GM18951 (cell line): ENCODE measurements around the gene CTCFL.
"Not testable (repeated sequence)": the region's sequence is repeated elsewhere in the genome, so short reads cannot be mapped to it uniquely, and the experiment has no call there.

Experiments used
- POLR2A ChIP-seq: IDR thresholded peaks from 4 replicates; pipeline ENCODE4 v1.6.1; 2011; ENCODE audit warnings: mild to moderate bottlenecking; ENCODE audit not compliant: insufficient read length, insufficient read depth; ENCODE audit errors: extremely low read depth
- in situ Hi-C: fragments of 300-500 bp; cut with MboI; formaldehyde crosslinking; loops from one replicate; pipeline ENCODE4 v1.12.0; 2022; ENCODE audit warnings: low sequenced_read_pairs, mixed read lengths, inconsistent platforms; ENCODE audit not compliant: unreplicated experiment

Gene CTCFL

DNA sequence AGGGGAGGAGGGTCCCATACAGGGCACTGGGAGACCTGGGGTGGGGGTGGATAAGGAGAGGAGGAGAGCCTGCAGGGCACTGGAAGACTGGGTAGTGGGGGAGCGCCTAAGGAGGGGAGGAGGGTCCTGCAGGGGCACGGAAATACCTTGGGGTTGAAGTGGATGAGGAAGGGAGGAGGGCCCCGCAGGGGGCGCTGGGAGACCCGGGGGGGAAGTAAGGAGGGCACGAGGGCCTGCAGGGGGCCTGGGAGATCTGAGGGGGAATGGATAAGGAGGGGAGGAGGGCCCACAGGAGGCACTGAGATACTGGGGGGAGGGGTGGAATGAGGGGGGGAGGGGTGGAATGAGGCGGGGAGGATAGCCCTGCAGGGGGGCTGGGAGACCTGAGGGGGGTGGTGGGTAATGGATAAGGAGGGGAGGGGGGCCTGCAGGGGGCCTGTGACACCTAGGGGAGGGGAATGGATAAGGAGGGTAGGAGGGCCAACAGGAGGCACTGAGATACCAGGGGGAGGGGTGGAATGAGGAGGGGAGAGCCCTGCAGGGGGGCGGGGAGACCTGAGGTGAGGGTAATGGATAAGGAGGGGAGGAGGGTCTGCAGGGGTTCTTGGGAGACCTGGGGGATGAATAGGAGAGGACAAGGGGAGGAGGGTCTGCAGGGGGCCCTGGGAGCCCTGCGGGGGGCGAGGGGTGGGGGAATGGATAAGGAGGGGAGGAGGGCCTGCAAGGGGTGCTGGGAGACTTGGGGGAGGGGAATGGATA, 567 bp upstream of the CTCFL start:
- no peak for TF ChIP-seq POLR2A

DNA sequence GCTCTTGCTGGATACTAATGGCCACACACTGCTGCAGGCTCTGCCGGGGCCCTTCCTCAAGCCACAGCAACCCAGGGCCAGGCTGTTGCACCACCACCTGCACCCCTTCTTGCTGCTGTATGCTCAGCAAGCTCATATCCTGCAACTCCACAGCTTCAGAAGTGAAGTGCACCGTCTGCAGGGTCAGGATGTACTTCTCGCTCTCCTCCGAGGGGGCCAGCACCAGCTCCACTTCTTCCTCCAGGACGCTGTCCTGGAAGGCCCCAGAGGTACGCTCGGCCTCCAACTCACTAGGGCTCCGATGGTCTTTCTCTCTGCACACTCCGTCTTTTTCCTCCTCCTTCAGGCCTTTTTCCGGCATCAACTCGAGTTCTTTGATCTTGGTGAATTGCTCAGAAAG, 1.2 kb downstream of the CTCFL start:
- in situ Hi-C loops = loop anchor here (5.0 kb wide), 1 partner anchor 69 kb away; no protein-coding TSS in a partner anchor
- no peak for TF ChIP-seq POLR2A

More for the DNA sequence above, 567 bp upstream of the CTCFL start:
- in situ Hi-C loops = no loop called here

GRCh38 chr20:57522380-57523140, 2.4 kb downstream of the CTCFL start:
- in situ Hi-C loops = loop anchor here (5.0 kb wide), 1 partner anchor 70 kb away; no protein-coding TSS in a partner anchor
- TF ChIP-seq POLR2A = no peak

- in situ Hi-C loops = no loop called here
- TF ChIP-seq POLR2A = no peak
These were observed 7.0 kb downstream of the CTCFL start for GRCh38 chr20:57517904-57518303.

GRCh38 chr20:57514273-57514751, 10.6 kb downstream of the CTCFL start:
- no peak for TF ChIP-seq POLR2A
- in situ Hi-C loops = no loop called here

DNA sequence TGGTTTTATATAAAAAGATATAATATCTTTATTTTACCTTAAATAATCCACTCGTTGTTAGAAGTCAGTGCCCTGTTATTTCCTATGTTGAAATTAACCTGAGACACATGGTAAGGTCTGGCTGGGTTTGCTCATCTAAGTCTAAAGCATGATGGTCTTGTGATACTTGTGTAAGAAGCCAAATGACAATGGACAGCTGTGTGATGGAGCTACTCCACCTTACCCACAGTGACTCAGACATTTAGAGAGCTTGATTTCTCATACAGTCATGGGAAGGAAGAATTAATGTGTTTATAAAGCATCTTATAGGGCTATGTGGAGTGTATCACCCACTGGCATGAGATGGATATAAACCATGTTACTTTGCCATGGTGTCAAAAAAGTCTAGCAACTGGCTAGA, 11.7 kb downstream of the CTCFL start:
- TF ChIP-seq POLR2A = no peak
- in situ Hi-C loops = no loop called here

GRCh38 chr20:57512432-57512831, 12.5 kb downstream of the CTCFL start:
- in situ Hi-C loops = no loop called here

GRCh38 chr20:57511709-57512108, 13.2 kb downstream of the CTCFL start:
- in situ Hi-C loops = not testable (repeated sequence)

More at GRCh38 chr20:57512432-57512831, 12.5 kb downstream of the CTCFL start:
- no peak for TF ChIP-seq POLR2A

DNA sequence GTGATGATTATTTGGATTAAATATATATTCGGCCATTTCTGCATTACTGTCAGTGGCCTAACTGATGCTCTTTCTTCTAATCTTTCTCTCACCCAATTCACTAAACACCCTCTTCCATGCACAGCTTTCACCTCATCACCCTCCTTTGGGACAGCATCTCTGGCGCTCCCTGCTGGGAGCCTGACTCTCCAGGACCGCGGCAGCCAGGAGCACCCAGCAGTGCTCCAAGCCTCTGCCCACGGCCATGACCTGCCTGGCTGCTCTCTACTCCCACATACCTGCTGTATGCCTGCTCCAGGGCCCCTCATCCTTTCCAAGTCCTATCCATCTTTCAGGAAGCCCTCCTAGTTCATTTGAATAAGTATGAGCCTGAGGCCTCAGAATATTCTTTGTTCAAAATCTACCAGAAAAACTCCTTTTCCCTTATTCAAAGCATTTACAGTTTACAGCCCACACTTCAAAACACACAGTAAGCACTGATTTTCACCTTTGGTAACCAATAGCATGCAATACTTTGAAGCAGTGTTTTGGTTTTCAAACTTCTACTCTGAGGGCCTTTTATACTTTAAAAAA, 15.2 kb downstream of the CTCFL start:
- in situ Hi-C loops = no loop called here
- no peak for TF ChIP-seq POLR2A

DNA sequence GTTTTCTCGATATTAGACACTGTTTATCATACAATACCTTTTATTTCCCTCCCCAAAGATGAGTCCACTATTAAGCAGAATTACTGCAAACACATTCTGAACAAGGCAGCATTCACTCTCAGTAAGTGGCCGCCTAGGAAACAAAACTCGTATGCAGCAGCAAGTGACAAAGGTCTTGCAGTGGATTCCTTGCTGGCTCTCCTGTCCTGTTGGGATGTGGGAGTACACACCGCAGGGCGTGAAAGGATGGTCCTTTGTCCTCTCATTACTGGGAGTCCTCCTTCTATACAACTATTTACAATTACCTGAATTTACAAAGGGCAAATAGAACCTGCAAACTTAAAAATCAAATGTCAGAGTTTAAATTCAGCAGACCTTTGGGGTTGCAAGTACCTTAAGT, 16.1 kb downstream of the CTCFL start:
- in situ Hi-C loops = no loop called here
- no peak for TF ChIP-seq POLR2A

DNA sequence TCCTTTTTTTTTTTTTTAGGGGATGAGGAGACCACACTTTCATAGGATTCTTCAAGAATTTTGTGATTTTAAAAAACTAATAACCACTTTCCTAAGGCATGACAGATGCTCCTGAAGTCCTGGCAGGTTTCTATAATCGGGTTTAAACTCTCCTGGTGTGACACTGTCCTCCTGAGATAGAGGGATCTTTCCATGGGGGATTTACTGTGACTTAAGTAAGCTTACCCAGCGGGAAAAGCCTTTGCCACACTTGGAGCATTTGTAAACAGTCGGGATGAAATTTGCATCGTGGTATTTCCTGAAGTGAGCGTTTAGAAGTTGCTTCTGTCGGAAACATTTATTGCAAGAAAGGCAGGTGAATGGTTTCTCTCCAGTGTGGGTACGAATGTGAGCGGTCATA, 16.6 kb downstream of the CTCFL start:
- TF ChIP-seq POLR2A = no peak
- in situ Hi-C loops = no loop called here

GRCh38 chr20:57507477-57507876, 17.5 kb downstream of the CTCFL start:
- in situ Hi-C loops = no loop called here
- no peak for TF ChIP-seq POLR2A

- in situ Hi-C loops = no loop called here
- no peak for TF ChIP-seq POLR2A
These were observed 19.0 kb downstream of the CTCFL start for GRCh38 chr20:57505979-57506378.
